CD4-positive, alpha-beta memory T cell (primary cell): ENCODE data around the gene CUBN. TPM values are rescaled to one million over a fixed set of nuclear protein-coding genes. Genes with fewer than 3 reads are reported as not detected.
A peak's percentile ranks its signal among the peaks of the same experiment; 100 is the strongest.

ENCODE experiments used
- CTCF ChIA-PET: fragments of 350-600 bp; sonication (Branson Sonifier 250); formaldehyde crosslinking; loops from one replicate; lab custom pipeline; 2021; ENCODE audit warnings: inconsistent platforms; ENCODE audit not compliant: partially characterized antibody; lab: Charles Lee
- POLR2A ChIA-PET: fragments of 350-600 bp; sonication (Branson Sonifier 250); formaldehyde crosslinking; loops from one replicate; lab custom pipeline; 2021; ENCODE audit not compliant: partially characterized antibody; lab: Charles Lee
- DNase-seq, 5 donors: peaks; one replicate each; pipeline versions ENCODE4 v3.0.0 to v3.0.0-alpha.2; 2020 to 2022; ENCODE audit warnings: mixed read lengths in 1 of 5
- H3K27ac ChIP-seq: one replicate; pipeline ENCODE4 v1.7.0; 2013; ENCODE audit warnings: low read depth, low read length
- H3K27me3 ChIP-seq: 2 replicates; pipeline ENCODE4 v1.7.0; 2013; ENCODE audit warnings: mild to moderate bottlenecking, low read length, moderate library complexity; ENCODE audit not compliant: insufficient read depth
- H3K36me3 ChIP-seq: 2 replicates; pipeline ENCODE4 v1.7.0; 2013; ENCODE audit warnings: mild to moderate bottlenecking, low read length, moderate library complexity; ENCODE audit not compliant: insufficient read depth
- H3K4me1 ChIP-seq: 2 replicates; pipeline ENCODE4 v1.7.0; 2013; ENCODE audit warnings: mild to moderate bottlenecking, low read length, moderate library complexity; ENCODE audit not compliant: insufficient read depth
- H3K4me3 ChIP-seq, 2 donors: one replicate each; pipeline ENCODE4 v1.7.0; 2013; ENCODE audit warnings: low read length in 2 of 2, mild to moderate bottlenecking in 1 of 2
- H3K9me3 ChIP-seq, 2 donors: one replicate each; pipeline ENCODE4 v1.7.0; 2013; ENCODE audit warnings: low read length in 2 of 2, control low read depth in 1 of 2; ENCODE audit not compliant: control insufficient read depth in 1 of 2
- H3K27ac Mint-ChIP-seq, 7 donors: one replicate each; pipeline ENCODE4 v1.8.0; 2020 to 2021; ENCODE audit warnings: mixed read lengths in 7 of 7, mild to moderate bottlenecking in 6 of 7, inconsistent platforms in 3 of 7, moderate library complexity in 3 of 7
- H3K27me3 Mint-ChIP-seq, 2 donors: one replicate each; pipeline ENCODE4 v1.8.0; 2020 to 2021; ENCODE audit warnings: mixed read lengths in 2 of 2
- H3K36me3 Mint-ChIP-seq, 2 donors: one replicate each; pipeline ENCODE4 v1.8.0; 2020 to 2021; ENCODE audit warnings: mixed read lengths in 2 of 2, inconsistent platforms in 1 of 2, mild to moderate bottlenecking in 1 of 2
- H3K4me1 Mint-ChIP-seq, 4 donors: one replicate each; pipeline ENCODE4 v1.8.0; 2020 to 2021; ENCODE audit warnings: mixed read lengths in 4 of 4, mild to moderate bottlenecking in 1 of 4
- H3K4me3 Mint-ChIP-seq, 8 donors: one replicate each; pipeline ENCODE4 v1.8.0; 2020 to 2021; ENCODE audit warnings: mixed read lengths in 8 of 8, mild to moderate bottlenecking in 7 of 8, moderate library complexity in 6 of 8, inconsistent platforms in 3 of 8
- H3K9me3 Mint-ChIP-seq, 8 donors: one replicate each; pipeline ENCODE4 v1.8.0; 2020 to 2021; ENCODE audit warnings: mixed read lengths in 8 of 8, mild to moderate bottlenecking in 5 of 8, inconsistent platforms in 3 of 8, moderate library complexity in 1 of 8
- intact Hi-C: fragments of 100-400 bp; cut with micrococcal nuclease; formaldehyde crosslinking; loops from one replicate; pipeline ENCODE4 v1.15.1; 2023
- polyA plus RNA-seq, 2 donors: library from polyadenylated mRNA; unstranded; fragments of 300-500 nt; fragmentation: Illumina TruSeq; gene quantifications; one replicate each; pipeline ENCODE4 v1.2.3, GENCODE V29; 2021
- total RNA-seq, 2 experiments: library from RNA; stranded (reverse); gene quantifications; one replicate each; pipeline ENCODE4 v1.2.3, GENCODE V29; 2021

CUBN gene
- total and polyA plus RNA-seq, 4 experiments from 2014 or later: 0.49 to 10.9 (median 8.5) TPM; not detected in 1

- Histone ChIP-seq H3K4me3 (no peak overlapping the region), H3K36me3 (peaks cover 7% of the 10 kb centered on the region), H3K27ac (no peak overlapping the region), H3K4me1 (no peaks in the 10 kb centered on the region), H3K27me3 (no peaks in the 10 kb centered on the region), H3K9me3 (no peaks in the 10 kb centered on the region)
- ChIA-PET POLR2A (no interaction called here), CTCF (no interaction called here)
- Mint-ChIP-seq H3K27ac (no peak overlapping the region), H3K27me3 (no peaks in the 10 kb centered on the region), H3K4me1 (no peaks in the 10 kb centered on the region), H3K4me3 (no peak overlapping the region), H3K9me3 (no peaks in the 10 kb centered on the region), H3K36me3 (peaks cover 25 to 35% of the 10 kb centered on the region in 2 donors)
- no peak for DNase-seq
- intact Hi-C loops: no loop called here
Observed at GRCh38 chr10:17154116-17154515, 24.5 kb upstream of the CUBN start.

- Mint-ChIP-seq H3K4me1 (no peaks in the 10 kb centered on the region), H3K27me3 (no peaks in the 10 kb centered on the region), H3K9me3 (no peaks in the 10 kb centered on the region), H3K4me3 (no peak overlapping the region), H3K27ac (no peak overlapping the region), H3K36me3 (peaks cover 25 to 35% of the 10 kb centered on the region in 2 donors)
- peaks cover 7% of the 10 kb centered on the region for H3K36me3 ChIP-seq
- CTCF ChIA-PET: no interaction called here
- no peaks in the 10 kb centered on the region for H3K27me3 ChIP-seq
- no peak overlapping the region for H3K4me3 ChIP-seq
- DNase-seq: no peak
- no peaks in the 10 kb centered on the region for H3K4me1 ChIP-seq
- POLR2A ChIA-PET: no interaction called here
- intact Hi-C loops: no loop called here
- no peaks in the 10 kb centered on the region for H3K9me3 ChIP-seq
- no peak overlapping the region for H3K27ac ChIP-seq
Observed at GRCh38 chr10:17153321-17153720, 23.7 kb upstream of the CUBN start.

- no peaks in the 10 kb centered on the region for H3K9me3 ChIP-seq
- intact Hi-C loops: no loop called here
- no peak for DNase-seq
- no peak overlapping the region for H3K4me3 Mint-ChIP-seq
- H3K4me1 Mint-ChIP-seq: no peaks in the 10 kb centered on the region
- H3K9me3 Mint-ChIP-seq: no peaks in the 10 kb centered on the region
- H3K36me3 ChIP-seq: peaks cover 7% of the 10 kb centered on the region
- POLR2A ChIA-PET: interaction anchor here (1.3 kb wide), 1 partner anchor 78 kb away, joined by 5 read pairs; no protein-coding TSS in a partner anchor
- H3K4me3 ChIP-seq: no peak overlapping the region
- CTCF ChIA-PET: interaction anchor here (1.4 kb wide), 1 partner anchor 18 kb away, joined by 3 read pairs; no protein-coding TSS in a partner anchor
- H3K27me3 Mint-ChIP-seq: no peaks in the 10 kb centered on the region
- H3K4me1 ChIP-seq: no peaks in the 10 kb centered on the region
- H3K27me3 ChIP-seq: no peaks in the 10 kb centered on the region
- H3K27ac ChIP-seq: no peak overlapping the region
- peaks cover 32 to 35% of the 10 kb centered on the region in 2 donors for H3K36me3 Mint-ChIP-seq
- peak overlapping the region in 1 of 7 donors; percentile 32 for H3K27ac Mint-ChIP-seq
Observed at GRCh38 chr10:17151716-17152115, 22.1 kb upstream of the CUBN start.

- Histone ChIP-seq H3K4me3 (no peak overlapping the region), H3K27ac (no peak overlapping the region), H3K27me3 (no peaks in the 10 kb centered on the region), H3K9me3 (no peaks in the 10 kb centered on the region), H3K4me1 (no peaks in the 10 kb centered on the region), H3K36me3 (peaks cover 3% of the 10 kb centered on the region)
- no peak overlapping the region for H3K27ac Mint-ChIP-seq
- H3K27me3 Mint-ChIP-seq: no peaks in the 10 kb centered on the region
- POLR2A ChIA-PET: no interaction called here
- no peak overlapping the region for H3K4me3 Mint-ChIP-seq
- DNase-seq: no peak
- peaks cover 20 to 23% of the 10 kb centered on the region in 2 donors for H3K36me3 Mint-ChIP-seq
- no peaks in the 10 kb centered on the region for H3K9me3 Mint-ChIP-seq
- peaks cover 7 to 16% (median 12%) of the 10 kb centered on the region in 4 donors for H3K4me1 Mint-ChIP-seq
- CTCF ChIA-PET: no interaction called here
- intact Hi-C loops: no loop called here
Observed at GRCh38 chr10:17147884-17148489, 18.4 kb upstream of the CUBN start.

- no peaks in the 10 kb centered on the region for H3K36me3 ChIP-seq
- peaks cover 8 to 22% (median 13%) of the 10 kb centered on the region in 4 donors for H3K4me1 Mint-ChIP-seq
- no peak overlapping the region for H3K27ac Mint-ChIP-seq
- ChIA-PET POLR2A (no interaction called here), CTCF (no interaction called here)
- no peaks in the 10 kb centered on the region for H3K9me3 Mint-ChIP-seq
- H3K27ac ChIP-seq: no peak overlapping the region
- no peaks in the 10 kb centered on the region for H3K9me3 ChIP-seq
- no peak for DNase-seq
- H3K4me3 Mint-ChIP-seq: no peak overlapping the region
- H3K4me3 ChIP-seq: no peak overlapping the region
- no peaks in the 10 kb centered on the region for H3K27me3 ChIP-seq
- intact Hi-C loops: no loop called here
- peaks cover 9 to 18% of the 10 kb centered on the region in 2 donors for H3K36me3 Mint-ChIP-seq
- no peaks in the 10 kb centered on the region for H3K27me3 Mint-ChIP-seq
- H3K4me1 ChIP-seq: no peaks in the 10 kb centered on the region
Observed at GRCh38 chr10:17146892-17147291, 17.3 kb upstream of the CUBN start.

DNA sequence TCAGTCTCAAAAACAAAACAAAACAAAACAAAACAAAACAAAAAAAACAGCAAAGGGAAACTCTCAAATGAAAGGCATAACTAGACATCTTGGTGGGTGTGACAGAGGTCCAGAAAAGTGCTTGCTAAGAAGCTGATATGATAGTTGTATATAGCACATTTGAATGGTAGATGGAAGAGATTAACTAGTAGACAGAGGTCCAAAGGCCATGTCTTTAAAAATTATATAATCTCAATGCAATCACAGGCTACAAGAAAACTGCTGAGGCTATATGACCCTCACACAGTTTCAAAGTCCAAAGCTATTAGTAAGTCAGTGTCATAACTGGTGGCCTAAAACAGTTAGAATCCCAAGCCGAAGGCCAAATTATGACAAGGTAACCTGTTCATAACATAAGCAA lies 15.6 kb upstream of the CUBN start:
- no peak overlapping the region for H3K4me3 Mint-ChIP-seq
- POLR2A ChIA-PET: no interaction called here
- no peaks in the 10 kb centered on the region for H3K27me3 Mint-ChIP-seq
- H3K27ac Mint-ChIP-seq: peak overlapping the region in 3 of 7 donors; percentile 10 to 61 (median 42)
- Histone ChIP-seq H3K4me3 (no peak overlapping the region), H3K27me3 (no peaks in the 10 kb centered on the region), H3K9me3 (no peaks in the 10 kb centered on the region), H3K4me1 (peaks cover 7% of the 10 kb centered on the region), H3K27ac (no peak overlapping the region), H3K36me3 (no peaks in the 10 kb centered on the region)
- peaks cover 14 to 29% (median 18%) of the 10 kb centered on the region in 4 donors for H3K4me1 Mint-ChIP-seq
- intact Hi-C loops: no loop called here
- peaks cover 0 to 3% (median 0%) of the 10 kb centered on the region in 8 donors for H3K9me3 Mint-ChIP-seq
- DNase-seq: no peak
- CTCF ChIA-PET: interaction anchor here (1.5 kb wide), 1 partner anchor 22 kb away, joined by 3 read pairs; no protein-coding TSS in a partner anchor
- H3K36me3 Mint-ChIP-seq: peaks cover 5 to 12% of the 10 kb centered on the region in 2 donors

DNA sequence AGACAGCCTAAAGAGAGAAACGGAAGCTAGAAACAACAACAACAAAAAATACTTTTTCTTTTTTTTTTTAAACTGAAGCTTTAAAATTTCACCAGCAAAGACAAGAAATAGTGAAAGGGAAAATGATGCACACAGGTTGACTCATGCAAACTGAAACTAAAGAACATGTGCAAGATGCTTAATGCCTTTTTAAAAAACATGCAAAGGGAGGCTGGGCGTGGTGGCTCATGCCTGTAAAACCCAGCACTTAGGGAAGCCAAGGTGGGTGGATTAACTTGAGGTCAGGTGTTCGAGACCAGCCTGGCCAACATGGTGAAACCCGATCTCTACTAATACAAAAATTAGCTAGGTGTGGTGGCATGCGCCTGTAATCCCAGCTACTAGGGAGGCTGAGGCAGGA lies 15.1 kb upstream of the CUBN start:
- Histone ChIP-seq H3K27me3 (no peaks in the 10 kb centered on the region), H3K4me1 (peaks cover 7% of the 10 kb centered on the region)
- H3K27ac Mint-ChIP-seq: peak overlapping the region in 4 of 7 donors; percentile 30 to 71 (median 52)

More for the DNA sequence above, 15.1 kb upstream of the CUBN start:
- Histone ChIP-seq H3K9me3 (no peaks in the 10 kb centered on the region), H3K4me3 (no peak overlapping the region), H3K27ac (no peak overlapping the region), H3K36me3 (no peaks in the 10 kb centered on the region)
- H3K27me3 Mint-ChIP-seq: no peaks in the 10 kb centered on the region
- CTCF ChIA-PET: interaction anchor here (1.5 kb wide), 1 partner anchor 22 kb away, joined by 3 read pairs; no protein-coding TSS in a partner anchor
- peaks cover 14 to 29% (median 18%) of the 10 kb centered on the region in 4 donors for H3K4me1 Mint-ChIP-seq
- POLR2A ChIA-PET: no interaction called here
- intact Hi-C loops: no loop called here
- peaks cover 4 to 9% of the 10 kb centered on the region in 2 donors for H3K36me3 Mint-ChIP-seq
- DNase-seq: peak in 2 of 5 donors; percentile 2 to 5
- H3K9me3 Mint-ChIP-seq: peaks cover 0 to 3% (median 0%) of the 10 kb centered on the region in 8 donors
- H3K4me3 Mint-ChIP-seq: peak overlapping the region in 1 of 8 donors; percentile 5
